ENCODE measurements around the gene GRIPAP1. TPM values are rescaled to one million over a fixed set of nuclear protein-coding genes. Genes with fewer than 3 reads are reported as not detected.

GRIPAP1 gene
- polyA plus RNA-seq, 3 donors, result 3.8 to 103 (median 10.7) TPM

DNA sequence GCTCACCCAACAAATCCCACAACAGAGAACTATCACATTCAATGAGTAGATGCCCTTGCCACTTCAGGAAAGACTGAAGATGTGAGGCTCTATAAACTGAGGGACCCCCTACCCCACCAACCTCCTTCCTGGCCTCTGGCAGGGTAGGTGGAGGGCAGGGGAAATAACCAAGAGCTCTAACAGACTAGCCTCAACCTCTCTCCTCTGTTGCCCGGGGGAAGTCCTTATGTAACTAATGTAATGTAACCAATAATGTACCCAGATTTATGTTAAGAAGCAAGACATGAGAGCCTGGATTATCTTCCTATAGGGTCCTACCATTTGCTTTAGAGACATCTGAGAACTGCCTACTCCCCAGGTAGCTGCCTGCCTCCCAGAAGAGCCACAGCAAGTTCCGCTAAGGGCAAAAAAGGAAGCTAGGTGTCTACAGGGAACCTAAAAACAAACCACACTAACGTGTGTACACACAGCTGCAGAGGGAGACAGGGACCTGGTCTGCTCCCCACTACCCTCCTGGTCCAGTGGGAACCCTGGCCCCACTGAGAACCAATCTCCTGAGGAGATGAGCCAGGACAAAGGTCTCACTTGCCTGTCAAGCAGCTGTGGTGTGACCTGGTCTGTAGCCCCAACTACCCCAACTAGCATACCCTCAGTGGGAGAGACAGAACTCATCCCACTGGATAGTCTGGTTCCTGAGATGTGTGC, 62.4 kb downstream of the GRIPAP1 start:
- Histone ChIP-seq H3K27ac (ENCODE audit: low read depth in 1 of 2, low read length in 2 of 2) (peak overlapping the region; percentile 9 to 75), H3K36me3 (replicated peaks in 1 of 2; ENCODE audit: control insufficient read depth in 1 of 2, insufficient read depth in 2 of 2, low read length in 2 of 2) (peaks cover 18 to 42% of the 10 kb centered on the region in 2 donors), H3K79me2 (ENCODE audit: insufficient read depth, low read length) (peaks cover 48% of the 10 kb centered on the region), H3K4me3 (replicated peaks in 1 of 3; ENCODE audit: low read depth in 2 of 3, low read length in 3 of 3) (no peak overlapping the region), H2AFZ (ENCODE audit: insufficient read depth, low read depth, low read length, poor library complexity, severe bottlenecking) (no peak overlapping the region), H3K9me3 (replicated peaks in 1 of 2; ENCODE audit: control insufficient read depth in 1 of 2, insufficient read depth in 1 of 2, low read length in 2 of 2) (no peaks in the 10 kb centered on the region), H3K4me2 (replicated peaks; ENCODE audit: extremely low read depth, low read length, poor library complexity, severe bottlenecking) (no peak overlapping the region), H3K27me3 (ENCODE audit: control insufficient read depth in 2 of 2, insufficient read depth in 2 of 2, low read length in 2 of 2) (no peaks in the 10 kb centered on the region), H3K9ac (ENCODE audit: insufficient read depth, low read length, poor library complexity, severe bottlenecking) (no peak overlapping the region), H3K4me1 (ENCODE audit: control insufficient read depth in 1 of 2, insufficient read depth in 2 of 2, low read length in 2 of 2) (peaks cover 39 to 40% of the 10 kb centered on the region in 2 donors), H4K20me1 (ENCODE audit: insufficient read depth, low read length) (peaks cover 25% of the 10 kb centered on the region)
- H3K4me3 Mint-ChIP-seq, result no peak overlapping the region
- no CpG with 5 or more reads among the region's 3 CpGs for WGBS (ENCODE audit: insufficient coverage)
- peaks cover 0 to under 1% (median 0%) of the 10 kb centered on the region in 7 donors for H3K9me3 Mint-ChIP-seq
- H3K27ac Mint-ChIP-seq, result peak overlapping the region; percentile 80 to 95 (median 93)
- no peak for DNase-seq
- TF ChIP-seq, protein P1, sequence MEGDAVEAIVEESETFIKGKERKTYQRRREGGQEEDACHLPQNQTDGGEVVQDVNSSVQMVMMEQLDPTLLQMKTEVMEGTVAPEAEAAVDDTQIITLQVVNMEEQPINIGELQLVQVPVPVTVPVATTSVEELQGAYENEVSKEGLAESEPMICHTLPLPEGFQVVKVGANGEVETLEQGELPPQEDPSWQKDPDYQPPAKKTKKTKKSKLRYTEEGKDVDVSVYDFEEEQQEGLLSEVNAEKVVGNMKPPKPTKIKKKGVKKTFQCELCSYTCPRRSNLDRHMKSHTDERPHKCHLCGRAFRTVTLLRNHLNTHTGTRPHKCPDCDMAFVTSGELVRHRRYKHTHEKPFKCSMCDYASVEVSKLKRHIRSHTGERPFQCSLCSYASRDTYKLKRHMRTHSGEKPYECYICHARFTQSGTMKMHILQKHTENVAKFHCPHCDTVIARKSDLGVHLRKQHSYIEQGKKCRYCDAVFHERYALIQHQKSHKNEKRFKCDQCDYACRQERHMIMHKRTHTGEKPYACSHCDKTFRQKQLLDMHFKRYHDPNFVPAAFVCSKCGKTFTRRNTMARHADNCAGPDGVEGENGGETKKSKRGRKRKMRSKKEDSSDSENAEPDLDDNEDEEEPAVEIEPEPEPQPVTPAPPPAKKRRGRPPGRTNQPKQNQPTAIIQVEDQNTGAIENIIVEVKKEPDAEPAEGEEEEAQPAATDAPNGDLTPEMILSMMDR (IDR thresholded peaks at IDR 0.05), result no peak
- peaks cover 50% of the 10 kb centered on the region for H3K4me1 Mint-ChIP-seq
- intact Hi-C loops (cut with micrococcal nuclease), result loop anchor here in 1 of 2 donors (10.0 kb wide), 1 partner anchor 45 kb away; the partner anchor contains the start of genes PQBP1 and TIMM17B
- H3K27me3 Mint-ChIP-seq (ENCODE audit: low read depth in 3 of 3), result peaks cover 0 to 3% (median 1%) of the 10 kb centered on the region in 3 donors
- peaks cover 38 to 62% of the 10 kb centered on the region in 2 donors for H3K36me3 Mint-ChIP-seq

- peaks cover 41% of the 10 kb centered on the region for H3K79me2 ChIP-seq (ENCODE audit: insufficient read depth, low read length)
- H3K36me3 Mint-ChIP-seq, result peaks cover 44 to 64% of the 10 kb centered on the region in 2 donors
These were observed 63.2 kb downstream of the GRIPAP1 start for GRCh38 chrX:48938721-48939425.

More at GRCh38 chrX:48938721-48939425, 63.2 kb downstream of the GRIPAP1 start:
- intact Hi-C loops (cut with micrococcal nuclease), result no loop called here
- H3K27ac Mint-ChIP-seq, result peak overlapping the region; percentile 87 to 95 (median 93)
- TF ChIP-seq, protein P1 (IDR thresholded peaks at IDR 0.05), result no peak
- H3K36me3 ChIP-seq (replicated peaks in 1 of 2; ENCODE audit: control insufficient read depth in 1 of 2, insufficient read depth in 2 of 2, low read length in 2 of 2), result peaks cover 24 to 43% of the 10 kb centered on the region in 2 donors
- H3K9me3 ChIP-seq (replicated peaks in 1 of 2; ENCODE audit: control insufficient read depth in 1 of 2, insufficient read depth in 1 of 2, low read length in 2 of 2), result no peaks in the 10 kb centered on the region
- DNase-seq, result no peak
- H3K4me3 Mint-ChIP-seq, result no peak overlapping the region
- H3K4me2 ChIP-seq (replicated peaks; ENCODE audit: extremely low read depth, low read length, poor library complexity, severe bottlenecking), result no peak overlapping the region
- H3K27ac ChIP-seq (ENCODE audit: low read depth in 1 of 2, low read length in 2 of 2), result peak overlapping the region; percentile 46 to 75
- WGBS (ENCODE audit: insufficient coverage), result no CpG with 5 or more reads among the region's 1 CpG
- H3K27me3 Mint-ChIP-seq (ENCODE audit: low read depth in 3 of 3), result peaks cover 0 to 1% (median 1%) of the 10 kb centered on the region in 3 donors
- H3K9ac ChIP-seq (ENCODE audit: insufficient read depth, low read length, poor library complexity, severe bottlenecking), result no peak overlapping the region
- no peaks in the 10 kb centered on the region for H3K27me3 ChIP-seq (ENCODE audit: control insufficient read depth in 2 of 2, insufficient read depth in 2 of 2, low read length in 2 of 2)
- H3K9me3 Mint-ChIP-seq, result peaks cover 0 to 3% (median 0%) of the 10 kb centered on the region in 7 donors
- peaks cover 39 to 40% of the 10 kb centered on the region in 2 donors for H3K4me1 ChIP-seq (ENCODE audit: control insufficient read depth in 1 of 2, insufficient read depth in 2 of 2, low read length in 2 of 2)
- H3K4me3 ChIP-seq (replicated peaks in 1 of 3; ENCODE audit: low read depth in 2 of 3, low read length in 3 of 3), result no peak overlapping the region
- H4K20me1 ChIP-seq (ENCODE audit: insufficient read depth, low read length), result peaks cover 17% of the 10 kb centered on the region
- H2AFZ ChIP-seq (ENCODE audit: insufficient read depth, low read depth, low read length, poor library complexity, severe bottlenecking), result no peak overlapping the region
- peaks cover 50% of the 10 kb centered on the region for H3K4me1 Mint-ChIP-seq
